HCT116 (cell line): ENCODE measurements around the gene EIPR1. TPM values are rescaled to one million over a fixed set of nuclear protein-coding genes. Genes with fewer than 3 reads are reported as not detected.

Experiments
- ATAC-seq: fragments of 200-7000 bp; cut with Tn5 transposase; 2 replicates; pipeline ENCODE4 v1.9.1; 2020; ENCODE audit warnings: mild to moderate bottlenecking, moderate library complexity
- BruUV-seq: library from RNA; stranded (reverse); fragments of 400-500 nt; replicated peaks from 2 replicates; lab custom pipeline; 2021; lab: Mats Ljungman, UMichigan
- CTCF ChIA-PET: fragments of 300-600 bp; sonication (Branson Sonifier 250); formaldehyde crosslinking; loops from one replicate; lab custom pipeline; 2021; ENCODE audit warnings: antibody characterized with exemption; lab: Charles Lee
- POLR2A ChIA-PET: fragments of 300-600, 350-600 bp; sonication (Branson Sonifier 250); formaldehyde crosslinking; loops from one replicate; lab custom pipeline; 2021; ENCODE audit warnings: antibody characterized with exemption; lab: Charles Lee
- RAD21 ChIA-PET, 2 experiments: fragments of 300-600 bp; sonication (Branson Sonifier 250); formaldehyde crosslinking; loops; one replicate each; lab custom pipeline; 2023; ENCODE audit warnings: low total read pairs in 2 of 2; ENCODE audit not compliant: uncharacterized antibody in 2 of 2, unreplicated experiment in 2 of 2, low non-redundant PET in 1 of 2; lab: Charles Lee
- DNase-seq: peaks from one replicate; pipeline ENCODE4 v3.0.0-alpha.2; 2010; ENCODE audit warnings: low read depth, low spot score
- H2AFZ ChIP-seq: fragments of 200-600 bp; shearing (Covaris generic), sonication (generic); 2 replicates; pipeline ENCODE4 v1.6.1; 2017; ENCODE audit warnings: low read depth, mixed run types, mixed read lengths, antibody characterized with exemption, low read length; ENCODE audit not compliant: poor library complexity, severe bottlenecking
- H3K27ac ChIP-seq: 2 replicates; pipeline ENCODE4 v1.5.1; 2012; ENCODE audit warnings: low read depth, low read length
- H3K27me3 ChIP-seq: fragments of 200-600 bp; sonication (generic); 2 replicates; pipeline ENCODE4 v1.6.1; 2016; ENCODE audit warnings: mixed run types, low read length, mixed read lengths; ENCODE audit not compliant: insufficient read depth
- H3K36me3 ChIP-seq, 2 experiments: fragments of 200-500 bp in 1 of 2; fragments of 200-600 bp in 1 of 2; sonication (Bioruptor generic) in 1 of 2; sonication (generic) in 1 of 2; 2 replicates each; pipeline versions ENCODE4 v1.5.1 to v1.6.1; 2014 to 2016; ENCODE audit warnings: low read length in 2 of 2, inconsistent platforms in 1 of 2, mixed read lengths in 1 of 2, mixed run types in 1 of 2; ENCODE audit not compliant: insufficient read depth in 2 of 2, control insufficient read depth in 1 of 2
- H3K4me1 ChIP-seq, 2 experiments: fragments of 200-600 bp in 1 of 2; sonication (generic) in 1 of 2; 2 replicates each; pipeline versions ENCODE4 v1.5.1 to v1.6.1; 2012 to 2017; ENCODE audit warnings: low read length in 2 of 2, inconsistent platforms in 1 of 2, mild to moderate bottlenecking in 1 of 2, mixed read lengths in 1 of 2, mixed run types in 1 of 2, moderate library complexity in 1 of 2; ENCODE audit not compliant: insufficient read depth in 2 of 2, control insufficient read depth in 1 of 2
- H3K4me2 ChIP-seq: fragments of 200-600 bp; sonication (generic); 2 replicates; pipeline ENCODE4 v1.6.1; 2017; ENCODE audit warnings: mixed run types, low read length, mixed read lengths
- H3K4me3 ChIP-seq, 2 experiments: fragments of 200-600 bp in 1 of 2; sonication (generic) in 1 of 2; replicated peaks in 1 of 2; 2 replicates each; pipeline ENCODE4 v1.5.1; 2011 to 2016; ENCODE audit warnings: low read length in 2 of 2, control low read depth in 1 of 2, low read depth in 1 of 2, mild to moderate bottlenecking in 1 of 2, mixed read lengths in 1 of 2, mixed run types in 1 of 2
- H3K79me2 ChIP-seq: fragments of 200-600 bp; sonication (generic); 2 replicates; pipeline ENCODE4 v1.6.1; 2017; ENCODE audit warnings: mild to moderate bottlenecking, mixed run types, low read length, moderate library complexity, mixed read lengths; ENCODE audit not compliant: insufficient read depth
- H3K9ac ChIP-seq: fragments of 200-600 bp; sonication (generic); 2 replicates; pipeline ENCODE4 v1.6.1; 2016; ENCODE audit warnings: low read length, mixed read lengths
- H3K9me2 ChIP-seq: fragments of 200-600 bp; sonication (generic), shearing (Covaris generic); 2 replicates; pipeline ENCODE4 v1.6.1; 2017; ENCODE audit warnings: mixed run types, mild to moderate bottlenecking, moderate library complexity; ENCODE audit not compliant: insufficient read depth
- H3K9me3 ChIP-seq, 2 experiments: fragments of 200-500 bp in 1 of 2; fragments of 200-600 bp in 1 of 2; sonication (Bioruptor generic) in 1 of 2; sonication (generic) in 1 of 2; 2 replicates each; pipeline ENCODE4 v1.6.1; 2014 to 2017; ENCODE audit warnings: low read length in 2 of 2, mixed read lengths in 2 of 2, inconsistent platforms in 1 of 2, low read depth in 1 of 2, mild to moderate bottlenecking in 1 of 2, mixed run types in 1 of 2, moderate library complexity in 1 of 2; ENCODE audit not compliant: control insufficient read depth in 1 of 2, insufficient read depth in 1 of 2
- H4K20me1 ChIP-seq: fragments of 200-600 bp; sonication (generic), shearing (Covaris generic); 2 replicates; pipeline ENCODE4 v1.6.1; 2017; ENCODE audit warnings: mixed run types, mild to moderate bottlenecking, moderate library complexity; ENCODE audit not compliant: insufficient read depth
- CTCF ChIP-seq, 3 experiments: fragments of 200-600 bp in 1 of 3; sonication (generic) in 1 of 3; IDR thresholded peaks in 2 of 3; conservative IDR thresholded peaks in 1 of 3; 2 replicates each; pipeline ENCODE4 v1.5.1; 2012 to 2017; ENCODE audit warnings: low read depth in 2 of 3, low read length in 2 of 3, antibody characterized with exemption in 1 of 3, borderline replicate concordance in 1 of 3, control low read depth in 1 of 3, mild to moderate bottlenecking in 1 of 3, mixed read lengths in 1 of 3, mixed run types in 1 of 3, moderate library complexity in 1 of 3; ENCODE audit not compliant: insufficient read depth in 1 of 3
- ELF1 ChIP-seq: IDR thresholded peaks from 2 replicates; pipeline ENCODE4 v1.6.1; 2012; ENCODE audit warnings: low read depth, borderline replicate concordance
- EZH2phosphoT487 ChIP-seq: fragments of 200-600 bp; IDR thresholded peaks from 2 replicates; pipeline ENCODE4 v1.6.1; 2018; ENCODE audit warnings: antibody characterized with exemption, borderline replicate concordance
- FOSL1 ChIP-seq: IDR thresholded peaks from 2 replicates; pipeline ENCODE4 v1.6.1; 2012; ENCODE audit warnings: low read depth
- RAD21 ChIP-seq: IDR thresholded peaks from 2 replicates; pipeline ENCODE4 v1.6.1; 2012; ENCODE audit warnings: low read depth, mild to moderate bottlenecking
- REST ChIP-seq: IDR thresholded peaks from 2 replicates; pipeline ENCODE4 v1.6.1; 2012; ENCODE audit warnings: low read depth
- SIN3A ChIP-seq: IDR thresholded peaks from 2 replicates; pipeline ENCODE4 v1.6.1; 2012; ENCODE audit warnings: low read depth
- SRF ChIP-seq: IDR thresholded peaks from 2 replicates; pipeline ENCODE4 v1.6.1; 2012; ENCODE audit warnings: low read depth
- TCF7L2 ChIP-seq: IDR thresholded peaks from 2 replicates; pipeline ENCODE4 v1.7.0; 2011; ENCODE audit warnings: borderline replicate concordance, inconsistent platforms; ENCODE audit not compliant: insufficient read depth, insufficient read length; ENCODE audit errors: extremely low read depth
- ZFX ChIP-seq: fragments of 450-650 bp; IDR thresholded peaks from 2 replicates; pipeline ENCODE4 v1.6.1; 2017
- ZNF274 ChIP-seq: fragments of 200-500 bp; sonication (Bioruptor generic); IDR thresholded peaks from 2 replicates; pipeline ENCODE4 v1.6.1; 2014; ENCODE audit warnings: mild to moderate bottlenecking, low read depth, low read length, inconsistent platforms
- intact Hi-C: fragments of 100-400 bp; cut with micrococcal nuclease; formaldehyde crosslinking; loops from 2 replicates; pipeline ENCODE4 v1.10.0; 2022
- total RNA-seq: library from RNA; stranded (reverse); gene quantifications from one replicate; pipeline ENCODE4 v1.2.1, GENCODE V29; 2021; ENCODE audit not compliant: unreplicated experiment

Gene EIPR1
- total RNA-seq, 1 experiment from 2014 or later = 36.9 TPM

GRCh38 chr2:3185910-3186309 is 191.7 kb downstream of the EIPR1 start:
- no peaks in the 10 kb centered on the region for H3K4me1 ChIP-seq
- no TSS peak for BruUV-seq
- ChIA-PET CTCF (no interaction called here), RAD21 (no interaction called here), POLR2A (no interaction called here)
- H3K9me3 ChIP-seq = no peaks in the 10 kb centered on the region
- no peak overlapping the region for H2AFZ ChIP-seq
- H3K4me2 ChIP-seq = no peak overlapping the region
- ATAC-seq = no peak
- H3K79me2 ChIP-seq = no peaks in the 10 kb centered on the region
- no peak for TF ChIP-seq FOSL1
- TF ChIP-seq CTCF (IDR thresholded peaks at IDR 0.05 in 2 of 3, conservative IDR thresholded peaks at IDR 0.05 in 1 of 3; ENCODE audit: borderline replicate concordance in 1 of 3, insufficient read depth in 1 of 3, low read depth in 2 of 3, low read length in 2 of 3) = no peak
- TF ChIP-seq EZH2phosphoT487 = no peak
- no peak for TF ChIP-seq RAD21
- no peak for TF ChIP-seq ZNF274
- no peak for TF ChIP-seq ZFX
- TF ChIP-seq SRF = no peak
- TF ChIP-seq TCF7L2 = no peak
- no peak for TF ChIP-seq ELF1
- no peak for TF ChIP-seq SIN3A
- TF ChIP-seq REST = no peak
- no peaks in the 10 kb centered on the region for H3K36me3 ChIP-seq
- H3K9me2 ChIP-seq = no peaks in the 10 kb centered on the region
- H3K9ac ChIP-seq = no peak overlapping the region
- no peak overlapping the region for H3K4me3 ChIP-seq
- intact Hi-C loops = no loop called here
- H3K27ac ChIP-seq = no peak overlapping the region
- DNase-seq = no peak
- H4K20me1 ChIP-seq = no peaks in the 10 kb centered on the region
- no peaks in the 10 kb centered on the region for H3K27me3 ChIP-seq
